Pancreas (tissue), 10 donors: Measurements from ENCODE around the gene CACNA1E. TPM values are rescaled to one million over a fixed set of nuclear protein-coding genes. Genes with fewer than 3 reads are reported as not detected.

Experiments
- ATAC-seq, 4 donors: fragments of 200-7000 bp; cut with Tn5 transposase; one replicate each; pipeline versions ENCODE4 v1.8.0 to v1.9.1; 2020; ENCODE audit warnings: mild to moderate bottlenecking in 4 of 4, moderate library complexity in 4 of 4
- DNase-seq, 6 donors: peaks; one replicate each; pipeline ENCODE4 v3.0.0-alpha.2; 2020
- FAIRE-seq: peaks from 2 replicates; lab custom pipeline; 2012; peaks lifted over from hg19 to GRCh38; lab: Jason Lieb, UNC
- H3K27ac ChIP-seq, 4 donors: fragments of 200-600 bp; sonication (generic); 1 replicate in 3 of 4; 2 replicates in 1 of 4; pipeline versions ENCODE4 v1.5.0 to v1.8.0; 2020
- H3K27me3 ChIP-seq, 4 donors: fragments of 200-600 bp; one replicate each; pipeline ENCODE4 v1.8.0; 2021
- H3K36me3 ChIP-seq, 3 donors: fragments of 200-600 bp; sonication (generic) in 1 of 3; one replicate each; pipeline versions ENCODE4 v1.5.0 to v1.8.0; 2020 to 2021
- H3K4me1 ChIP-seq, 3 donors: fragments of 200-600 bp; one replicate each; pipeline ENCODE4 v1.8.0; 2021
- H3K4me3 ChIP-seq, 4 donors: fragments of 200-600 bp; sonication (generic) in 2 of 4; one replicate each; pipeline versions ENCODE4 v1.5.0 to v1.8.0; 2020 to 2021
- H3K9me3 ChIP-seq, 4 donors: fragments of 200-600 bp; one replicate each; pipeline ENCODE4 v1.8.0; 2021
- WGBS, 2 donors: extraction: QIAGEN DNeasy Blood & Tissue Kit; methylation state at CpG; one replicate each; pipeline ENCODE4 v1.1.7; 2013; 5-methylcytosine and 5-hydroxymethylcytosine counted together
- intact Hi-C, 3 donors: fragments of 100-400 bp; cut with DNase I; formaldehyde crosslinking; loops; one replicate each; pipeline versions ENCODE4 v1.11.1 to v1.14.2; 2022
- polyA plus RNA-seq, 2 donors: library from polyadenylated mRNA; stranded (reverse); fragments of 200-250 nt; gene quantifications; one replicate each; pipeline ENCODE4 v1.2.3, GENCODE V29; 2013
- total RNA-seq, 6 donors: library from RNA; stranded (reverse); fragmentation: NEBNext Ultra II Directional in 4 of 6; extraction: Animal tissue kit (Norgen Biotek cat#: 25700) in 4 of 6; gene quantifications; one replicate each; pipeline versions ENCODE4 v1.2.1 to v1.2.4, GENCODE V29; 2021 to 2023
- TF ChIP-seq, protein P1 (sequence below), 4 donors: fragments of 200-600 bp; sonication (generic) in 3 of 4; IDR thresholded peaks; one replicate each; pipeline versions ENCODE4 v1.5.0 to v1.8.0; 2021; ENCODE audit warnings: antibody characterized with exemption in 4 of 4
- donor health status: healthy with polysubstance abuse.
- donor health status: DM: no; HTN: no; CAD: no; lungs with moderate emphysema.
- donor health status: DM: no; HTN: no; CAD: no.
- donor health status: control.
- donor health status: control.
- donor health status: Bipolar disorder and iron deficiency.
- donor health status: DM: yes; HTN: yes; CAD: no.
- donor health status: DM: no; HTN: no; CAD: no.
- donor health status: DM: no; HTN: no; CAD: no.
- donor health status: DM: yes; HTN: yes; CAD: no.

CACNA1E gene
- total and polyA plus RNA-seq, 8 donors = 0.02 to 0.12 (median 0.07) TPM; not detected in 2

DNA sequence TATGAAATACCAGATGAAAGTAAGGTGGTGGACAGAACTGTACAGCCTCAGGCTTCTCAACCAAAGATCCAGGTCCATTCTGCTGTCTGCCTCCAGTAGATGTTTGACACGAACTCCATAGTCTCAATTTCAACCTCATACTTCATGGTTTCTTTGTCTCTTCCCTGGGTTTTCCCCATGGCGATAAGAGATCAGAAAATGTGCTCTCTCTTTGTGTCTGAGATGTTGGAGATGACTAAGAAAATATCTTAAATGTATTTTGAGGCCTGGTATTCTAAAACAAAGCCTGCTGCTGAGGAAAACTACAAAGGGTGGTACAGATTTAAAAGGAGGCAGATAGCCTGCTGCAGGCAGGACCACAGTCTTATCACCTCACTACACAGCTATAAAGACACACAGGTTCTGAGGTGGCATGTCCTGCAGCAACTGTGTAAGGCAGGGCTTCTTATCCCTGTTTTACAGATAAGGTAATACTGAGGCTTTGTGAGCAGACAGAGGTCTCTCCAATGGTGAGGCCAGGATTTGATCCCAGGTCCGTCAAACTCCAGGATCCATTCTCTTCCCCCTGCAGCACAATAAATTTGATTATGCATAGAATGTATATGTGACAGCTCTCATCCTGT lies 40.0 kb upstream of the CACNA1E start:
- ATAC-seq (no peak), FAIRE-seq (no peak), DNase-seq (no peak)
- Histone ChIP-seq H3K36me3 (no peaks in the 10 kb centered on the region), H3K4me3 (no peak overlapping the region), H3K27me3 (no peaks in the 10 kb centered on the region), H3K27ac (no peak overlapping the region), H3K4me1 (no peaks in the 10 kb centered on the region), H3K9me3 (no peaks in the 10 kb centered on the region)
- TF ChIP-seq, protein P1, sequence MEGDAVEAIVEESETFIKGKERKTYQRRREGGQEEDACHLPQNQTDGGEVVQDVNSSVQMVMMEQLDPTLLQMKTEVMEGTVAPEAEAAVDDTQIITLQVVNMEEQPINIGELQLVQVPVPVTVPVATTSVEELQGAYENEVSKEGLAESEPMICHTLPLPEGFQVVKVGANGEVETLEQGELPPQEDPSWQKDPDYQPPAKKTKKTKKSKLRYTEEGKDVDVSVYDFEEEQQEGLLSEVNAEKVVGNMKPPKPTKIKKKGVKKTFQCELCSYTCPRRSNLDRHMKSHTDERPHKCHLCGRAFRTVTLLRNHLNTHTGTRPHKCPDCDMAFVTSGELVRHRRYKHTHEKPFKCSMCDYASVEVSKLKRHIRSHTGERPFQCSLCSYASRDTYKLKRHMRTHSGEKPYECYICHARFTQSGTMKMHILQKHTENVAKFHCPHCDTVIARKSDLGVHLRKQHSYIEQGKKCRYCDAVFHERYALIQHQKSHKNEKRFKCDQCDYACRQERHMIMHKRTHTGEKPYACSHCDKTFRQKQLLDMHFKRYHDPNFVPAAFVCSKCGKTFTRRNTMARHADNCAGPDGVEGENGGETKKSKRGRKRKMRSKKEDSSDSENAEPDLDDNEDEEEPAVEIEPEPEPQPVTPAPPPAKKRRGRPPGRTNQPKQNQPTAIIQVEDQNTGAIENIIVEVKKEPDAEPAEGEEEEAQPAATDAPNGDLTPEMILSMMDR (IDR thresholded peaks at IDR 0.05) = no peak
- 62 to 74% methylated on average over 3 of the region's 3 CpGs for WGBS, 2 donors
- intact Hi-C loops = no loop called here

DNA sequence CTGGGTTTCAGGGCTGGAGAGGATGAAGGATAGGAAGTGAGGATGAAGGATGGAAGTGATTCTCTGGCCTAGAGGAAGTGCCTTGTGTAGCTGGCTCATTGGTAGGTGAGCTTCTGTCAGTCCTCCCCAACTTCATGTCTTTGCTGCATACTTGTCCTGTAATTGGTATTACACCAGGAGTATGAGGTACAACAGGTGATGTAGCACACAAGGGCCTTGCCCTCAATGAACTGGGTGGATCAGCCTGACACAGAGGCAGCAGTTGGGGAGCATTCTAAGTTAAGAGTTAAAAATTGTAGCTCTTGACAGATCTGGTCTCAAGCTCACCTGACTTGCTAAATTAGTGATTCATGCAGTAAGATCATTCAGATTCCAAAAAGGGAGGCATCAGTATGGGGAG lies 37.9 kb upstream of the CACNA1E start:
- Histone ChIP-seq H3K4me3 (no peak overlapping the region), H3K27me3 (no peaks in the 10 kb centered on the region), H3K36me3 (no peaks in the 10 kb centered on the region), H3K9me3 (no peaks in the 10 kb centered on the region), H3K27ac (no peak overlapping the region), H3K4me1 (no peaks in the 10 kb centered on the region)
- ATAC-seq (no peak), FAIRE-seq (no peak), DNase-seq (no peak)
- intact Hi-C loops = no loop called here
- TF ChIP-seq, protein P1 (IDR thresholded peaks at IDR 0.05) = no peak

DNA sequence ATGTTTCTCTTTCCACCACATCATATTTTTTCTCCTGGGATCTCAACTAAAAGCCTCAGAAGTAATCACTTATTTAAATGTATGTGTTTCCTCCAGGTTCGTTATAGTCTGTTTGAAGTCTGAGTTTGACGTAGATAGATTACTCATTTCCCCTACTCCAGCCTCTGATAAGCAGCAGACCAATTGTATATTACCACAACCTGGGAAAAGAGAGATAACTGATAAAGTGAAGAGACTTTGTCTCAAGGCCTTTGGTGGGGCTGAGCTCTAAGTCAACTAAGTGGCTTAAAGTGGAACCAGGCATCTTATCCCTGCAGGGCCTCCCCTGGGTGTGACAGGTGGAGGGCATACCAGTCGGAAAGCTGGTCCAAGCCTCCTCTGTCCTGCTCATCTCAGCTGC lies 34.9 kb upstream of the CACNA1E start:
- DNase-seq (no peak), ATAC-seq (no peak), FAIRE-seq (no peak)
- TF ChIP-seq, protein P1 (IDR thresholded peaks at IDR 0.05) = no peak
- Histone ChIP-seq H3K36me3 (no peaks in the 10 kb centered on the region), H3K9me3 (no peaks in the 10 kb centered on the region), H3K27ac (no peak overlapping the region), H3K27me3 (no peaks in the 10 kb centered on the region), H3K4me3 (no peak overlapping the region), H3K4me1 (no peaks in the 10 kb centered on the region)
- 67 to 68% methylated on average over 3 of the region's 3 CpGs for WGBS, 2 donors
- intact Hi-C loops = no loop called here

DNA sequence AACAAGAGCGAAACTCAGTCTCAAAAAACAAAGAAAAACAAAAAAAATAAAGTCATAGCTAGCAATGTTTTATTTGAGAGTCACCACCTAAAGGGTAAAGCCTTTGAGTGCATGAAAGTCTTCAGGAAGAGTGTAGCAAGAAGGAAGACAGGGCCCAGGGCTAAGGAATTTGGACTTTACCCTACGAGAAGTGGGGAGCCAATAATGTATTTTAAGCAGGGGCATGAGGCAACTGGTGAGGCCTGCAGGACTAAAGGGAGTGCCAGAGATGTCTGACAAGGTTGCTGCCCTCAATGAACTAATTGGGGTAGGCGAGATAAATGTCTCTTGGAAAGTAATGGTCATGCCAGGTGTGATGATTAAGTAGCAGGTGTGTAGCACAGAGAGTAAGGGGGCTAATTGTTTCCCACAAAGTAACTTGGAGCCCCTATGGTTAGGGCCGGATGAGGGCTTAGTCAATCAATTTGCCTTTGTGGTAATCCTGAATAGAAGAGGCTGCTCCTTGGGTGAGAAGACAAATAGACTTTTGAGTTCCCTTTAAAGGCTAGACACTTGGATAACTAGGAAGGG lies 31.6 kb upstream of the CACNA1E start:
- Histone ChIP-seq H3K4me1 (no peaks in the 10 kb centered on the region), H3K9me3 (no peaks in the 10 kb centered on the region), H3K4me3 (no peak overlapping the region), H3K27ac (no peak overlapping the region), H3K36me3 (no peaks in the 10 kb centered on the region), H3K27me3 (no peaks in the 10 kb centered on the region)
- TF ChIP-seq, protein P1 (IDR thresholded peaks at IDR 0.05) = no peak
- FAIRE-seq = no peak
- intact Hi-C loops = no loop called here
- WGBS, 2 donors = 84 to 87% methylated on average over 4 of the region's 4 CpGs
- no peak for DNase-seq
- ATAC-seq = no peak

DNA sequence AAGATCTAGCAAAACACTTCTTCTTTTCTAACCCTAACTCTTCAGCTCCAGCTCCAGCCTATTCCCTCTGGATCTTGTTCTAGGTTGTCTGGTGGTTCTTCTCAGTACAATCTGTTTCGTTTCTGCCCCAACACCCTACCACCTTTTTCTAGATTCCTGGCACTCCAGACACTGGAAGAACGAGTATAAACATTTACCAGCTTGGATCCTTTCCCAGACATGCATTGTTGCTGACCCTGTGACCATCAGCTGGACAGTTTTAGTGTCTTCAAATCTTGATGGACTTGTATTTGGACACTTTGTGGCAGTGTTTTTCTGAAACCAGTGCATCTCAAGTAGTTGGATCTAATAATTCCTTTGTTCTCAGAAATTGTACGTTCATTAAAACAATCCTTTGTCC lies 30.6 kb upstream of the CACNA1E start:
- DNase-seq = no peak

More for the DNA sequence above, 30.6 kb upstream of the CACNA1E start:
- Histone ChIP-seq H3K4me1 (no peaks in the 10 kb centered on the region), H3K36me3 (no peaks in the 10 kb centered on the region), H3K27me3 (no peaks in the 10 kb centered on the region), H3K27ac (no peak overlapping the region), H3K9me3 (no peaks in the 10 kb centered on the region), H3K4me3 (no peak overlapping the region)
- WGBS, 2 donors = 30% methylated on average over 3 of the region's 3 CpGs
- TF ChIP-seq, protein P1 (IDR thresholded peaks at IDR 0.05) = no peak
- intact Hi-C loops = no loop called here
- no peak for FAIRE-seq
- ATAC-seq = peak in 2 of 4 donors; percentile 32 to 68
